ENCODE measurements around the gene PIGR. TPM values are rescaled to one million over a fixed set of nuclear protein-coding genes. Genes with fewer than 3 reads are reported as not detected.
A peak's percentile ranks its signal among the peaks of the same experiment; 100 is the strongest.

Gene PIGR
- total and polyA plus RNA-seq, 2 of the 8 experiments (the other 6 are each of a cell fraction or from before 2014, with no cell fraction given), result not detected

DNA sequence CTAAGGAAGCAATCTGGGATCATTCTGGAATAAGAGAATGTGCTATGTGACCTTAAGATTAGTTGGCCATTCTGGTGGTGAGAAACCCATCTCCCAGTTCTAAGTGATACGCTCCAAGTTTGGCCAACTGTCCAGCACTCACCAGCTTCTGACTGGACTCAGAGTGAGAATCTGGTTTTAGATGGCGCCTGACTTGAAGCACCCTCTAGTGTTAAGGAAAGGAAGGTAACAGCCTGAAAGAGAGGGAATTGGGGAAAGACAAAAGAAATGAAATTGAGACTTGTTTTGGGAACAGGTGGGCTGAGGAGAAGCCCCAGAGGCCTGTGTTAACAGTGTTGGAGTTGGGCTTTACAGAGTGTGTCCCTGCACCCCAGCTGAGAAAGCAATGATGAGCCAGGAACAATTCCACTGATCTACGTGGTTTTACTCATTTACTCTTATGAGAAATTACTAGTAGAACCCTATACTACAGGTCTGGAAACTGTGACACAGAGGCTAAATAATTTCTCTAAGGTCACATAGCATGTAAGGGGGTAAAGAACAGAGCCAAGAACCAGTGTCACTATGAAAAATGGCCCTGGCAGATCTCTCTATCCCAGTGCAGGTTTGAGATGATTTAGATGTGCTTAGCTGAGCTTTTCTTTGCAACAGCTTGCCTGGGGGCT, 33.2 kb upstream of the PIGR start:
- CTCF ChIA-PET (ENCODE audit: partially characterized antibody), result interaction anchor here (0.6 to 8.9 kb wide), 30 partner anchors 8 to 500 kb away, joined by 3 to 188 read pairs (median 4); partner anchors contain the start of genes FCAMR, IL19 and IL20
- Histone ChIP-seq H3K18ac (ENCODE audit: extremely low read depth, low read length) (no peak overlapping the region), H3K79me2 (ENCODE audit: control insufficient read depth in 1 of 2, insufficient read depth in 2 of 2, low read length in 2 of 2) (no peaks in the 10 kb centered on the region), H4K20me1 (replicated peaks in 1 of 2; ENCODE audit: control insufficient read depth in 1 of 2, insufficient read depth in 2 of 2, low read length in 2 of 2) (no peaks in the 10 kb centered on the region), H3K27me3 (replicated peaks in 1 of 4; ENCODE audit: control insufficient read depth in 3 of 4, extremely low read depth in 1 of 4, insufficient read depth in 3 of 4, low read length in 3 of 4) (no peaks in the 10 kb centered on the region), H3K9ac (replicated peaks in 1 of 4; ENCODE audit: extremely low read depth in 1 of 4, low read depth in 3 of 4, low read length in 3 of 4) (no peak overlapping the region), H2AK5ac (ENCODE audit: low read depth, low read length) (no peak overlapping the region), H3K9me3 (ENCODE audit: insufficient read depth in 2 of 2, low read depth in 1 of 2, low read length in 1 of 2) (no peaks in the 10 kb centered on the region), H2BK5ac (ENCODE audit: low read depth, low read length) (no peak overlapping the region), H3K56ac (replicated peaks; ENCODE audit: insufficient read length, low read depth, low read length) (no peak overlapping the region), H3K23ac (ENCODE audit: insufficient read length) (no peak overlapping the region), H2BK12ac (ENCODE audit: low read depth, low read length) (no peak overlapping the region), H3K4ac (replicated peaks; ENCODE audit: insufficient read length, low read depth, low read length) (no peak overlapping the region), H4K91ac (replicated peaks; ENCODE audit: insufficient read length, low read length) (no peak overlapping the region), H4K5ac (ENCODE audit: insufficient read length, low read depth, low read length) (no peak overlapping the region), H3K36me3 (ENCODE audit: control insufficient read depth in 2 of 4, insufficient read depth in 4 of 4, low read length in 3 of 4) (no peaks in the 10 kb centered on the region), H3K23me2 (ENCODE audit: low read depth, low read length) (no peaks in the 10 kb centered on the region), H3K4me2 (ENCODE audit: insufficient read depth in 1 of 2, low read depth in 2 of 2, low read length in 2 of 2) (no peak overlapping the region), H3K4me1 (replicated peaks in 1 of 4; ENCODE audit: control insufficient read depth in 3 of 4, insufficient read depth in 4 of 4, low read length in 3 of 4) (peaks cover 0 to 3% (median 2%) of the 10 kb centered on the region in 4 experiments; a peak in 4 of 7 replicates), H3K79me1 (ENCODE audit: low read depth, low read length) (no peaks in the 10 kb centered on the region), H2BK20ac (ENCODE audit: low read length) (peak overlapping the region; percentile 11; the same call in 1 of the 2 replicates), H2AFZ (ENCODE audit: low read length) (peak overlapping the region; percentile 66; the same call in 1 of the 2 replicates), H3K27ac (ENCODE audit: low read depth, low read length) (no peak overlapping the region), H3K4me3 (ENCODE audit: extremely low read depth in 1 of 4, insufficient read depth in 2 of 4, low read depth in 3 of 4, low read length in 4 of 4) (no peak overlapping the region), H3K14ac (ENCODE audit: insufficient read length) (no peak overlapping the region), H4K8ac (ENCODE audit: extremely low read depth, insufficient read depth, low read length) (no peak overlapping the region), H2BK15ac (ENCODE audit: low read length) (no peak overlapping the region), H2BK120ac (replicated peaks; ENCODE audit: low read depth, low read length) (no peak overlapping the region)
- 0 out of 2 replicates have a peak, but pooled peaks have one; percentile 31 for TF ChIP-seq YY1 (IDR thresholded peaks at IDR 0.05; ENCODE audit: low read depth, low read length)
- peak; percentile 53 to 67 for TF ChIP-seq RAD21 (IDR thresholded peaks at IDR 0.05 in 1 of 2, conservative IDR thresholded peaks at IDR 0.05 in 1 of 2; ENCODE audit: low read depth in 2 of 2, low read length in 2 of 2)
- TF ChIP-seq FOSL1 (IDR thresholded peaks at IDR 0.05; ENCODE audit: insufficient read depth, low read depth, low read length), result no peak
- TF ChIP-seq CTCF (IDR thresholded peaks at IDR 0.05; ENCODE audit: control extremely low read depth in 1 of 3, insufficient read depth in 1 of 3, low read depth in 1 of 3, low read length in 3 of 3), result peak in 2 of 3 experiments; percentile 72 to 79; a peak in 3 of 4 replicates
- TF ChIP-seq USF2 (IDR thresholded peaks at IDR 0.05; ENCODE audit: low read length), result no peak
- TF ChIP-seq POU5F1 (IDR thresholded peaks at IDR 0.05; ENCODE audit: low read depth, low read length), result no peak
- DNase-seq (ENCODE audit: low read depth in 1 of 2, low spot score in 2 of 2) (no peak), FAIRE-seq (peak; percentile 77)
- POLR2A ChIA-PET (ENCODE audit: partially characterized antibody), result no interaction called here
- WGBS, 2 experiments (ENCODE audit: extremely low coverage in 1 of 2, insufficient coverage in 1 of 2, insufficient read length in 1 of 2, insufficient replicate concordance in 2 of 2, low coverage in 1 of 2, low lambda C conversion rate in 2 of 2, missing lambda C conversion rate in 1 of 2), result 63% methylated on average over 3 of the region's 3 CpGs; no CpG with 5 or more reads in 1 of the 2 experiments
